Astrocyte of the cerebellum (primary cell): ENCODE data around the gene JMJD7.

Source experiments
- DNase-seq: peaks from one replicate; pipeline ENCODE4 v3.0.0-alpha.2; 2011; ENCODE audit warnings: low read depth
- H3K4me3 ChIP-seq: 2 replicates; pipeline ENCODE4 v1.5.1; 2011; ENCODE audit warnings: mild to moderate bottlenecking, low read depth, low read length, moderate library complexity
- in situ Hi-C: cut with HindIII; loops from 2 replicates; pipeline ENCODE4 v1.10.0; 2017; ENCODE audit warnings: low sequenced_read_pairs
- TF ChIP-seq, protein P1 (sequence below): IDR thresholded peaks from 2 replicates; pipeline ENCODE4 v1.5.1; 2012; ENCODE audit warnings: low read length, low read depth, moderate library complexity, mild to moderate bottlenecking; ENCODE audit errors: missing control alignments

Gene JMJD7

DNA sequence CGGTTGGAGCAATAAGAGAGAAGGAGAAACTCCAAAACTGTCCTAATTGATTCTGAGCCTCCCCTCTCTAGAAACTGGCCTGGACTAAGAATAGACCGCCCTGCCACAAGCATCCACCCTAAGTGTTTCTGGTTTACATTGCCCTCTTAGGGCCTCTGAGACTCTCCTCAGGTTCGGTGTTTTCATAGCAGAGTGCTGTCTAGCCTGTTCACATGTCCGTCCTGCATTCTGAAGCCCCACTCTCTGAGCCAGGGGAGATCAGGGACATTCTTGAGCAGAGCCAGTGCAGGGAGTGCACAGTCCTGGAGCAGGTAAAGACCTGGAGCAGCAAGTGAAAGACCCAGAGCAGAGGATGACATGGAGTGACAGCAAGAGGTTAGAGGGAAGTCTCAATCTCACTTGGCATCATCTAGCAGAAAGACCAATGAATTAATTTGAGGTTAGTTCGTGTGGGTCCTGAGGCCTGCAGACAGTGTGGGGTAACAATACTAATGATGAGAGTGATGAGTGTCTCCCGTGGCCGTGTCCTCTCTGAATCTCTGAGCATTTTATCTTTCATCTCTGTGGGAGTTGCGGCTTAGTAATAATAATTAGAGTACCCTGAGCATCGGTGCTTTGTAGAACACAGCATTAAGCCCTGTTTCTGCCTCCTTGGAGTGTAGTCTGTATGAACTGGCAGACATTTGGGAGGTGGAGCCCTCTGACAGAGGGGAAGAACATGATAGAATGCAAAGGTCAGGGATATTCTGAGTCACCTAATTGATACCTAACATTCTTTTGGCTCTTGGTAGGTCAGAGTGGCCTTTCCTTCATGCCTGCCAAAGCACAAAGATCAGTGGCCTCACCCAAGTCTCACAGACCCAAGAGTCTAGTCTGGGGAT lies 29.0 kb upstream of the JMJD7 start:
- TF ChIP-seq, protein P1, sequence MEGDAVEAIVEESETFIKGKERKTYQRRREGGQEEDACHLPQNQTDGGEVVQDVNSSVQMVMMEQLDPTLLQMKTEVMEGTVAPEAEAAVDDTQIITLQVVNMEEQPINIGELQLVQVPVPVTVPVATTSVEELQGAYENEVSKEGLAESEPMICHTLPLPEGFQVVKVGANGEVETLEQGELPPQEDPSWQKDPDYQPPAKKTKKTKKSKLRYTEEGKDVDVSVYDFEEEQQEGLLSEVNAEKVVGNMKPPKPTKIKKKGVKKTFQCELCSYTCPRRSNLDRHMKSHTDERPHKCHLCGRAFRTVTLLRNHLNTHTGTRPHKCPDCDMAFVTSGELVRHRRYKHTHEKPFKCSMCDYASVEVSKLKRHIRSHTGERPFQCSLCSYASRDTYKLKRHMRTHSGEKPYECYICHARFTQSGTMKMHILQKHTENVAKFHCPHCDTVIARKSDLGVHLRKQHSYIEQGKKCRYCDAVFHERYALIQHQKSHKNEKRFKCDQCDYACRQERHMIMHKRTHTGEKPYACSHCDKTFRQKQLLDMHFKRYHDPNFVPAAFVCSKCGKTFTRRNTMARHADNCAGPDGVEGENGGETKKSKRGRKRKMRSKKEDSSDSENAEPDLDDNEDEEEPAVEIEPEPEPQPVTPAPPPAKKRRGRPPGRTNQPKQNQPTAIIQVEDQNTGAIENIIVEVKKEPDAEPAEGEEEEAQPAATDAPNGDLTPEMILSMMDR: no peak

DNA sequence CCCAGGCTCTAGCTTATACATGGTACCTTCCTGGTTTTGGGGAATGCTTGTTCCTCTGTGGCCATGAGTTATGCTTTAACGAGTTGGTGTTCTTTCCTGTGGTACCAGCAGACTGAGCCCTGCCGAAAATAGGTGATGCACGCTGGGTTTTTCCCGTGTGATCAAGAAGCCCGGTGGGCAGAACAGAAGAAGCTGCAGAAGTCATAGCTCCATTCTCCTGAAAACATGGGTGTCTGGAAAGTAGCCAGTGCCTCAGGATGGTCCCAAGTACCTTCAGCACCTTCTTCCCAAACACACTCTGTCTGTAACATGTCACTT lies 28.4 kb upstream of the JMJD7 start:
- no peak overlapping the region for H3K4me3 ChIP-seq
- in situ Hi-C loops: loop anchor here (25.0 kb wide), 1 partner anchor 88 kb away; the partner anchor contains the start of gene SPTBN5
- TF ChIP-seq, protein P1: no peak
- DNase-seq: no peak

More for the DNA sequence above, 29.0 kb upstream of the JMJD7 start:
- no peak for DNase-seq
- no peak overlapping the region for H3K4me3 ChIP-seq
- in situ Hi-C loops: loop anchor here (25.0 kb wide), 1 partner anchor 88 kb away; the partner anchor contains the start of gene SPTBN5

DNA sequence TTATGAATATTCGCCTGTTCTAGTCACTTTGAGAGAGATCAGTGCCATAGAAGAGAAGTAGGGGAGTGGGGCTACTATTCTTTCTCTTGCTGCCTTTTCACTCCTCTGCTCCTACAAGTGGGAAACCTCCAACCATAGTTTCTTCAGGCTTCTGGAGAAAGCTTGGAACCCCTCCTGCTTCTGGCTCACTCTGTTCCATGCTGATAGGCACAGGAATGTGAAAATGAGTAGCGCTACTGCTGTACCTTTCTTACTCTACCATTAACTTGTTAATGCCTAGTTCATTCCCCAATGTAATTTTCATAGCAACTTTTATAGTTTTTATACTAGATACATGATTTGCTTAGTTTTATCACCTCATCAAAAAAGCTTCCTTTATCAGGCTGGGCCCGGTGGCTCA lies 26.7 kb upstream of the JMJD7 start:
- H3K4me3 ChIP-seq: no peak overlapping the region
- DNase-seq: no peak
- in situ Hi-C loops: no loop called here
- TF ChIP-seq, protein P1: no peak

DNA sequence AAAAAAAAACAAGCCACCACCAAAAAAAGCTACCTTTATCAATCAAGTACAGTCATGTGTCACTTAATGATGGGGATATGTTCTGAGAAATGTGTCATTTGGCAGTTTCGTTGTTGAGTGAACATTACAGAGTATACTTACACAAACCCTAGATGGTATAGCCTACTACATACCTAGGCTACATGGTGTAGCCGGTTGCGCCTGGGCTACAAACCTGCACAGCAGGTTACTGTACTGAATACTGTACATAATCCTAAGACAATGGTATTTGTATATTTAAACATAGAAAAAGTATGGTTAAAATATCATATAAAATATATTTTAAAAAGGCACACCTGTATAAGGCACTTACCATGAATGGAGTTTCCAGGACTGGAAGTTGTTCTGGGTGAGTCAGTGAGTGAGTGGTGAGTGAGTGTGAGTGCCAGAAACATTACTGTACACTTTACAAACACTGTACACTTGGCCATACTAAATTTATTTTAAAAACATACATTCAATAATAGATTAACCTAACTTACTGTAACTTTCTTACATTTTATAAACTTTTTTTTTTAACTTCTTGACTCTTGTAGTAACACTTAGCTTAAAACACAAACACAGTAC lies 25.9 kb upstream of the JMJD7 start:
- in situ Hi-C loops: no loop called here
- no peak for DNase-seq
- H3K4me3 ChIP-seq: no peak overlapping the region
- TF ChIP-seq, protein P1: no peak

DNA sequence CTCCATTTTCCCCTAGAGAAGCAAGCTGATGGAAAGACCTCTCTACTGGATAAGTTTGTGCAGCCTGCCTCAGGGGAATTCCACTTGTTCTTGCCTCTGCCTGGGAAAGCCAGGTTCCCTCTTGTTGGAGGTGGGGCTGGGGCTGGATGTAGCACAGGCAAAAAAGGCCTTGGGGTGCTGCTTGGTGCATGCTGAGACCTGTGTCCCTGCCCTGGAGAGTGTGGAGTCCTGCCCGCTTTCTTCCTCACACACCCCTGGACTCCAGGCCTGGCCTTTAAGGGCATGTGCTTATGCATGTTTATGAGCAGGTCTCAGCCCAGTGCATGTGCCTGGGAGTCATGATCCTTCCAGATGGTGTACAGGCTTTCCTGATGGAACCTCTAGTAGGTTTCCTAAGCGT lies 23.5 kb upstream of the JMJD7 start:
- TF ChIP-seq, protein P1: no peak
- in situ Hi-C loops: no loop called here
- no peak for DNase-seq
- no peak overlapping the region for H3K4me3 ChIP-seq

DNA sequence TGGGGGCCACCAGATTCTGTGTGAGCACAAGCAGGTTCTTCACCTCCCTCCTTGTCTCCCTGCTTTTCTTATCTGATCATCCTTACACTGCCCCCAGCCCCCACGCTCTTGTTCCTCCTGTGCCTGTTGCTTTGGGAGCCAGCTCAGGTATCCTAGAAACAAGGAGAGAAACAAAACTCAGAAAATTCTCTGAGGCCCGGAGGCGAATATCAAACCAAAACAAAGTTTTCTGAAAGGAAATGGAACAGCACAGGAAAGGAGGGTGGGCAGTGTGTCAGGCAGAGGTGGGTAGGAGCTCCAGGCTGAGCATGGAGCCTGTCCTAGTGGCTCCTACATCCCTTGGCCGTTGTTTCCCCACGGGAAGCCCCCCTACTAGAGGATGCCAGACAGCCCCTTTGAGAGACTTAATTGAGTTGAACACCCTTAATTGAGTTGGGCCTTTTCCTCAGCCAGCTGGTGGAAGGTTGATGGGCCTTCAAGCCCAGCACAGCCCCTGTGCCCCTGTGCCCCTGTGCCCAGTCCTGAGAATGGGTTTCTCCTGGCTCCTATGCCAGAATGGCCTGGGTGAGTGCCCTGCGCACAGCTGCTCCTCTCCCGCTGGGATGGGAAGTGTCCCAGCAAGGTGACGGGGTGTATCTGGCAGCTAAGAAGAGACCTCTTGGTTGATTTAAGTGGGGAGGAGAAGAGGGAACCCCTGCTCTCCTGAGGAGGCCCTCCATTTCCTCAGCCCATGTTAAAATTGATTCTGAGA lies 22.8 kb upstream of the JMJD7 start:
- in situ Hi-C loops: no loop called here
- DNase-seq: no peak
- H3K4me3 ChIP-seq: no peak overlapping the region

More for the DNA sequence above, 22.8 kb upstream of the JMJD7 start:
- TF ChIP-seq, protein P1: no peak
